GM21423 (cell line): ENCODE data around the gene ESYT1.
A peak's percentile ranks its signal among the peaks of the same experiment; 100 is the strongest.
"Not testable (repeated sequence)": the region's sequence is repeated elsewhere in the genome, so short reads cannot be mapped to it uniquely, and the experiment has no call there.

Experiments
- ATAC-seq: cut with Tn5 transposase; IDR thresholded peaks from one replicate; pipeline ENCODE4 v1.9.1; 2021; ENCODE audit warnings: mild to moderate bottlenecking, moderate library complexity; ENCODE audit not compliant: unreplicated experiment

ESYT1 gene

GRCh38 chr12:56155256-56155845, 27.3 kb downstream of the ESYT1 start:
- ATAC-seq: no peak

- not testable (repeated sequence) for ATAC-seq
Observed at GRCh38 chr12:56156464-56157200, 28.6 kb downstream of the ESYT1 start.

DNA sequence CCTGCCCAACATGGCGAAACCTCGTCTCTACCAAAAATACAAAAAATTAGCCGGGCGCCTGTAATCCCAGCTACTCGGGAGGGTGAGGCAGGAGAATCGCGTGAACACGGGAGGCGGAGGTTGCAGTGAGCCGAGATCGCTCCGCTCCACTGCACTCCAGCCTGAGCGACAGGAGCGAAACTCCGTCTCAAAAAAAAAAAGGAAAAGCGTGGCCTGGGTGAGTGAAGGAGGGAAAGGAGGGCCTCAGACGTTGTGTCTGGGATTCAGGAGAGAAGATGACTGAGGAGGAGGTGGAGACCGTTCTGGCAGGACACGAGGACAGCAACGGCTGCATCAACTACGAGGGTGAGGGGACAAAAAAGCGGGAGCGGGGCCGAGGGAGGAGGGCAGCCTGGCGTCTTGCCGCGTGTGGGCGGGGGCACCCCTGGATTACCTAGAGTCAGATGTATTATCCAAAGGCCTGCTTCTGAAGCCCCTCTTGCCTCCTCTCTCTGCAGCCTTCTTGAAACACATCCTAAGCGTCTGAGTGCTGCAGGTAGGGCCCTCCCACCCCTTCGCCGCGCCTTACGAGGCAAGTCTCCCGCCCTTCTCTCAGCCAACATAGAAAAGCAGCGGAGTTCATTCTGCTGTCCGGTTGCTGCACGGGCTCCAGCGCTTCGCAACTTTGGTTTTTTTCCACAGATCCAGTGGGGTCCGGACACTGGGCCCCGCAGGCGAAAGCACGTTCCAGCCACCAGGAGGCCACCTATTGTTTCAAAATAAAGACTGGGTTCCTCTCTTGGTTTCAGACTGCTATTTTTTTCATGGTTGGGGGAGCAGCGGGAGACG, 29.3 kb downstream of the ESYT1 start:
- ATAC-seq: peak; percentile 26

DNA sequence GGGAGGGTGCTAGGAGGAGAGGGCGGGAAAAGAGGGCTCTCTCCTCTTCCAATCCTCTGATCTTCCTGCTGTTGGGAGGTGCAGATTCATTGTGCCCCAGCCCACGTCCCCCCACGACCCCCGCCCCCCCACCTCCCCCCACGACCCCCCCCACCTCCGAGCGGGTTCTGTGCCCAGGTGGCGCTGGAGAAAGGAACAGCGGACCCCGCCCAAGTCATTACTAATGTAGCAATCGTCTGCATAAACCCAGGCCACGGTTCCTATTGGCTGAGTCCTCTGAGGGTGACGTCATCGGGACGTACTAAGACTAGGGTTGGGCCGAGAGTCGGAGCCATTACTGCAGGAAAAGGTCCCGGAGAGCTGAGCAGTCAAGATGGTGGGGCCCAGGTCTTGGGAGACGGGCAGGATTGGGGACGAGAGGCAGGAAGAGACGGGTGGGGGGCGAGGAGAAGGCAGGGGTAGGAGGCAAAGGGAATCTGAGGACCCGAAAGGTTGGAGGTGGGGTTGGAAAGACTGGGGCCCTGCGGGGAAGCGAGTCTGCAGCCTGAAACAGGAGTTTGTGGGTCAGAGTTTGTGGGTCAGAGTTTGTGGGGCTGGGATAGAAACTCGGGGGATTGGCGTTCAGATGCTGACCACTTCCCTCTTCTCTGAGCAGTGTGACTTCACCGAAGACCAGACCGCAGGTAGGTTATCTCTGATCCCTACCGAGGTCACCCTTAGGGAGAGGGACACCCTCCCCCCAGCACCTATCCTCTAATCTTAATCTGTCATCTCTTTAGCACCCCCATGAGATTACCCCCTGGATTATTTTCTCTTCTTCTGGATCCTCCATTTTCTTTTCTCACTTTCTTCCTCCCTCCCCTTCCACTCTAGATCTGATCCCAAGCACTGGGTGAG, 30.2 kb downstream of the ESYT1 start, which contains the start of gene MYL6:
Gene MYL6, plus strand, starts transcription at position 331 of the 897 bp plus-strand sequence. Its CDS starts 43 bp downstream, at position 374.
- ATAC-seq: peak; percentile 80

DNA sequence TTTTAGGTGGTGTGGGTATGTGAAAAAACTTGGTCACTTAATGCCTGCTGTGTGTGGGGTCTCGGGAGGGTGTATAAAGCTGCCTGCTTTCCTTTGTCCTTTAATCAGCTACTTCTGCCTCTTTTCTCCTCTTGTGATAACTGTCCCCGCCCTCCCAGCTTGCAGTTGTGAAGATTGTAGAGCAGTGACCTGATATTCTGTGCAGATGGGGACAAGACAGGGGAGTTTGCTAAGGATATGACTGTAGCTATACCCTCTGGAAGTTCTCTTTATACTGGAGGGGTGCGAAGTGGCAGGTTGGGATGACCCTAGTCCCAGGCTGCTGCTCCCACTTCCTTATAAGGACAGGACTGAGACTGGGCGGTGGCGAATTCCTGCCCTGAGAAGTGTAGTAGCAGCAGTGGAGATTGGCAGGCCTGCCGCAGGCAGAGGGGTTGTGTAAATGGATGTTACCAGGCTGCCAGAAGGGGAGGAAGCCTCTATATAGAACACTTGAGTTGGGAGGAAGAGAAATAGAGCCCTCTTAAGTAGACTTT, 30.9 kb downstream of the ESYT1 start:
- ATAC-seq: no peak

DNA sequence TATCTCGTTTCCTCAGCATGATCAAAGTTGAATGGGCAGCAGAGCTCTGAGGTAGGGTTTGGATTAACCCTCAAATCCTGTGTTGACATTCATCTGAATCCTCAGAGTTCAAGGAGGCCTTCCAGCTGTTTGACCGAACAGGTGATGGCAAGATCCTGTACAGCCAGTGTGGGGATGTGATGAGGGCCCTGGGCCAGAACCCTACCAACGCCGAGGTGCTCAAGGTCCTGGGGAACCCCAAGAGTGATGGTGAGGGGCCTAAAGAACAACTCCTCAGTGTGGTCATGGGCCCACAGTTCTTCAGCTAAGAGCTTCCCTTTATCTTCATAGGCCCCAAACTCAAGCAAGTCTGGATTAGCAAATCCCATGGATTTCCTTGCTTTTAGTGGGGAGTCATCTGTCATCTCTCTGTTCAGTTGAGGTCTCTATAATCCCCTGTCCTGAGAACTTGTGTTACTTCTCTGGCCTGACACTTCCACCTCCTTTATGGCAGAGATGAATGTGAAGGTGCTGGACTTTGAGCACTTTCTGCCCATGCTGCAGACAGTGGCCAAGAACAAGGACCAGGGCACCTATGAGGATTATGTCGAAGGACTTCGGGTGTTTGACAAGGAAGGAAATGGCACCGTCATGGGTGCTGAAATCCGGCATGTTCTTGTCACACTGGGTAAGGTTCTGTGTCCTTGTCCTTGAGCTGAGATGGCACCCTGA, 31.6 kb downstream of the ESYT1 start:
- no peak for ATAC-seq

GRCh38 chr12:56160193-56160763, 32.2 kb downstream of the ESYT1 start:
- no peak for ATAC-seq

- ATAC-seq: no peak
Observed at GRCh38 chr12:56160894-56161689, 33.0 kb downstream of the ESYT1 start.

GRCh38 chr12:56161690-56162351, 33.8 kb downstream of the ESYT1 start:
- no peak for ATAC-seq

DNA sequence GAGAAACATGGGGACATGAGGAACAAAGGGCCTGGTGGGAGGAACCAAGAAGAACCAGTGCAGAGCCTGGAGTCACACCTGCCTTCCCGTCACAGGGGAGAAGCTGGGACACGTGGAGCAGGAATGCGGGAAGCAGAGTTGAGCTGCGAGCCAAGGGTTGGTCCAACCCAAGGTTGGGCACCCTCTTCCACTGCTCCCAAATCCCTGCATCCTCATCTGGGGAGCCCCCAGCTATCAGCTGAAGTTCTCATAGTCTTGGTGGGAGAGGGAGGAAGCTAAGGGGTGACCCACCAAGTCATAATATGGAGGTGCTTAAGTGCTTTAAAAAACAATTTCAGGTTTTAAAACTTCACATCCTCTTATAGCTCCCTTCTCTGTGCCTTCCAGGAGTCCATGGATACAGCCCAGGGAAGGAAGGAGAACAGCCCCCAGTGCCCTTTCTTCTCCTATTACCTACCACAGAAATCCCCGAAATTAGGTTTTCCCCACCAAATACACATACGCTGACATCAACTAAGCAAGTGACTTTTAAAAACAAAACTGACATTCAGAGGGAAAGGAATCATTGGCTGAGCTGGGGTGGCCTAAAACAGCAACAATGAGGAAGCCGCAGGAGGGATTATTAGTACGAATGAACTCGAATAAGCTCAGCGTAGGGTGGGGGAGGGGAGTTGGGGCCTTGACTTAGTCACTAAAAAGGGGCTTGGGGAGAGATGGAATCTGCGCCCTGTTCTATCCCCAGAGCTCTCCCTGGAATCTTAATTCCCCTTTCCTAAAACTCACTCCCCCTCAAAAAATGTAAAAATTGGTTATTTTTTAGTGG, 34.6 kb downstream of the ESYT1 start:
- ATAC-seq: no peak

DNA sequence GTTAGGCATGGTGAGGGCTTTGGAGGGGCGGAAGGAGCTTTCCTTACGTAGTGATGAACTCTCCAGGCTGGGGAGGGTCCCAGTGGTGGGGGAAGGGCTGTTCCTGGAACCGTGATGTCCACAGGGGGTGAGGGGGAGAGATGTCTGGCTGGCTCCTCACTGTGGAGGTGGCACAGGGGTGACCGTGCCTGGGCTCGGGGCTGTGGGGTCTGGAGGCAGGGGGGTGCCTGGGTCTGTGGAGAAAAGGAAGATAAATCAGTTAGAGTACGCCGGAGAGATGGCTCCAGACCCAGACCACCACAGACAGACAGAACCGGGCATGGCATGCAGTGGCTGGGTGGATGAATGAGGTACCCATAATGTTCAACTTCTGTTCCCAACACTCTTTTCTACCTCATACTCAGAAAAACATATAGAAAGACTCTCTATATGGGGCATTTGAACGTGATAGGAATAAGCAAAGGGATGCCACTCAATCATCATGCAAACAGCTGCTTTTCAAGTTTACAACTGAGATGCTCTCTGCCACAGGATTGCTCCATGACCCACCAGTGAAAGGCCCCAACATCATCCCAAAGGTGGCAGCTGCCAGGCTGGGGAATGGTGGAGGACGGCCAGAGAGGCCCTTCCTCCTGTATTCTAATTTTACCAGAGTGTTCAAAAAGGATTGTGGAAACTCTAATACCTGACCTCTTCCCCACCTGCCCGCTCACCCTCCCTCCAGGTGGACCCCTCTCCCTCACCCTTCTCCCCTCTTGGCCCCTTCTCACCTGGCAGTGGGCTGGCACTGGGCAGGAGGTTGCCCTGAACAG, 35.7 kb downstream of the ESYT1 start:
- ATAC-seq: no peak

GRCh38 chr12:56164345-56164729, 36.3 kb downstream of the ESYT1 start:
- ATAC-seq: no peak

- ATAC-seq: no peak
Observed at GRCh38 chr12:56165369-56165768, 37.3 kb downstream of the ESYT1 start.

DNA sequence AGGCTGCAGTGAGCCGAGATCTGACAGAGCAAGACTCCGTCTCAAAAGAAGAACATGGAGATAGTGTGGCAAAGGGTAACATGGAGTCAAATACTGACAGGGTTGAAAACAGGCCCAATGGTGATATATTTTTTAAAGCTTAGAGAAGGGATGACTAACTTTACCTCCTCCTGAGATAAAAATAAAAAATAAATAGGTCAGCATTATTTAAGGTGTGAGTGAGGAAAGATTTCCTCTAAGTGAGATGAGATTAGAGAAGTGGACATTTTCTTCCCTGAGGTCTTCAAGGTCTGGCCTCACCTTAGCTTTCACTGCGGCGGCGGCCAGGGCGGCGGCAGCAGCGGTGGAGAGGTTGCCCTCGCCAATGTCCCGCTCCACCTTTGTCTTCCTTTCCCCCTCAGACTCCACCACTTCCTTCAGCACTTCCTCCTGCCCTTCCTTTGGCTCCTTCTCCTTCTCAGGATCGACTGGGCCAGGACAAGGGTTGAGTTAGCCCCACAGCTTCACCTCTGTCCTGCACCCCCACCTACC, 41.2 kb downstream of the ESYT1 start:
- ATAC-seq: no peak

DNA sequence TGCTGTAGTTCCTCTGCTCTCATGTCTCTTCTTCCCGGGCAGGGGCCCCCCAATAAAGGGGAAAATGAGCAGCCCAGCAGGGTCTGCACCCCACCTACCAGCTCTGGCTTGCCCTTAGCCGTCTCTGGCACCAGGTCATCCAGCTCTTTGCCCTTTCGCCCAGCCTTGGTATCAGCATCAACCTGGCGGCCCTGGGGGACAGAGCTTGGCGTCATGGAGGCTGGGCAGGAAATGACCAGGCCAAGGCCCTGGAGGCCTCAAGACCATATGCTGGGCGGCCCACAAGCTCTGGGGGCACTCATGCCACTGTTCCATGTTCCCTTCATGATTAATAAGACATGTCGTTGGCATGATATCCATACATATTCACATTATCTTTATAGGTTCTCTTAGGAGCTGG, 44.8 kb downstream of the ESYT1 start:
- no peak for ATAC-seq

- ATAC-seq: no peak
Observed at GRCh38 chr12:56178347-56178746, 50.3 kb downstream of the ESYT1 start.
